HCT116 (cell line): ENCODE measurements around the gene RFTN1. TPM values are rescaled to one million over a fixed set of nuclear protein-coding genes. Genes with fewer than 3 reads are reported as not detected.

Experiments
- ATAC-seq: fragments of 200-7000 bp; cut with Tn5 transposase; 2 replicates; pipeline ENCODE4 v1.9.1; 2020; ENCODE audit warnings: mild to moderate bottlenecking, moderate library complexity
- BruUV-seq: library from RNA; stranded (reverse); fragments of 400-500 nt; replicated peaks from 2 replicates; lab custom pipeline; 2021; lab: Mats Ljungman, UMichigan
- CTCF ChIA-PET: fragments of 300-600 bp; sonication (Branson Sonifier 250); formaldehyde crosslinking; loops from one replicate; lab custom pipeline; 2021; ENCODE audit warnings: antibody characterized with exemption; lab: Charles Lee
- POLR2A ChIA-PET: fragments of 300-600, 350-600 bp; sonication (Branson Sonifier 250); formaldehyde crosslinking; loops from one replicate; lab custom pipeline; 2021; ENCODE audit warnings: antibody characterized with exemption; lab: Charles Lee
- RAD21 ChIA-PET, 2 experiments: fragments of 300-600 bp; sonication (Branson Sonifier 250); formaldehyde crosslinking; loops; one replicate each; lab custom pipeline; 2023; ENCODE audit warnings: low total read pairs in 2 of 2; ENCODE audit not compliant: uncharacterized antibody in 2 of 2, unreplicated experiment in 2 of 2, low non-redundant PET in 1 of 2; lab: Charles Lee
- DNase-seq: peaks from one replicate; pipeline ENCODE4 v3.0.0-alpha.2; 2010; ENCODE audit warnings: low read depth, low spot score
- H2AFZ ChIP-seq: fragments of 200-600 bp; shearing (Covaris generic), sonication (generic); 2 replicates; pipeline ENCODE4 v1.6.1; 2017; ENCODE audit warnings: low read depth, mixed run types, mixed read lengths, antibody characterized with exemption, low read length; ENCODE audit not compliant: poor library complexity, severe bottlenecking
- H3K27ac ChIP-seq: 2 replicates; pipeline ENCODE4 v1.5.1; 2012; ENCODE audit warnings: low read depth, low read length
- H3K27me3 ChIP-seq: fragments of 200-600 bp; sonication (generic); 2 replicates; pipeline ENCODE4 v1.6.1; 2016; ENCODE audit warnings: mixed run types, low read length, mixed read lengths; ENCODE audit not compliant: insufficient read depth
- H3K36me3 ChIP-seq, 2 experiments: fragments of 200-500 bp in 1 of 2; fragments of 200-600 bp in 1 of 2; sonication (Bioruptor generic) in 1 of 2; sonication (generic) in 1 of 2; 2 replicates each; pipeline versions ENCODE4 v1.5.1 to v1.6.1; 2014 to 2016; ENCODE audit warnings: low read length in 2 of 2, inconsistent platforms in 1 of 2, mixed read lengths in 1 of 2, mixed run types in 1 of 2; ENCODE audit not compliant: insufficient read depth in 2 of 2, control insufficient read depth in 1 of 2
- H3K4me1 ChIP-seq, 2 experiments: fragments of 200-600 bp in 1 of 2; sonication (generic) in 1 of 2; 2 replicates each; pipeline versions ENCODE4 v1.5.1 to v1.6.1; 2012 to 2017; ENCODE audit warnings: low read length in 2 of 2, inconsistent platforms in 1 of 2, mild to moderate bottlenecking in 1 of 2, mixed read lengths in 1 of 2, mixed run types in 1 of 2, moderate library complexity in 1 of 2; ENCODE audit not compliant: insufficient read depth in 2 of 2, control insufficient read depth in 1 of 2
- H3K4me2 ChIP-seq: fragments of 200-600 bp; sonication (generic); 2 replicates; pipeline ENCODE4 v1.6.1; 2017; ENCODE audit warnings: mixed run types, low read length, mixed read lengths
- H3K4me3 ChIP-seq, 2 experiments: fragments of 200-600 bp in 1 of 2; sonication (generic) in 1 of 2; replicated peaks in 1 of 2; 2 replicates each; pipeline ENCODE4 v1.5.1; 2011 to 2016; ENCODE audit warnings: low read length in 2 of 2, control low read depth in 1 of 2, low read depth in 1 of 2, mild to moderate bottlenecking in 1 of 2, mixed read lengths in 1 of 2, mixed run types in 1 of 2
- H3K79me2 ChIP-seq: fragments of 200-600 bp; sonication (generic); 2 replicates; pipeline ENCODE4 v1.6.1; 2017; ENCODE audit warnings: mild to moderate bottlenecking, mixed run types, low read length, moderate library complexity, mixed read lengths; ENCODE audit not compliant: insufficient read depth
- H3K9ac ChIP-seq: fragments of 200-600 bp; sonication (generic); 2 replicates; pipeline ENCODE4 v1.6.1; 2016; ENCODE audit warnings: low read length, mixed read lengths
- H3K9me2 ChIP-seq: fragments of 200-600 bp; sonication (generic), shearing (Covaris generic); 2 replicates; pipeline ENCODE4 v1.6.1; 2017; ENCODE audit warnings: mixed run types, mild to moderate bottlenecking, moderate library complexity; ENCODE audit not compliant: insufficient read depth
- H3K9me3 ChIP-seq, 2 experiments: fragments of 200-500 bp in 1 of 2; fragments of 200-600 bp in 1 of 2; sonication (Bioruptor generic) in 1 of 2; sonication (generic) in 1 of 2; 2 replicates each; pipeline ENCODE4 v1.6.1; 2014 to 2017; ENCODE audit warnings: low read length in 2 of 2, mixed read lengths in 2 of 2, inconsistent platforms in 1 of 2, low read depth in 1 of 2, mild to moderate bottlenecking in 1 of 2, mixed run types in 1 of 2, moderate library complexity in 1 of 2; ENCODE audit not compliant: control insufficient read depth in 1 of 2, insufficient read depth in 1 of 2
- H4K20me1 ChIP-seq: fragments of 200-600 bp; sonication (generic), shearing (Covaris generic); 2 replicates; pipeline ENCODE4 v1.6.1; 2017; ENCODE audit warnings: mixed run types, mild to moderate bottlenecking, moderate library complexity; ENCODE audit not compliant: insufficient read depth
- CEBPB ChIP-seq: IDR thresholded peaks from 2 replicates; pipeline ENCODE4 v1.6.1; 2012; ENCODE audit warnings: low read depth
- EGR1 ChIP-seq: IDR thresholded peaks from 2 replicates; pipeline ENCODE4 v1.6.1; 2012; ENCODE audit warnings: low read depth
- EZH2 ChIP-seq: fragments of 200-600 bp; sonication (generic); IDR thresholded peaks from 2 replicates; pipeline ENCODE4 v1.6.1; 2017; ENCODE audit warnings: antibody characterized with exemption, mixed run types
- FOSL1 ChIP-seq: IDR thresholded peaks from 2 replicates; pipeline ENCODE4 v1.6.1; 2012; ENCODE audit warnings: low read depth
- RAD21 ChIP-seq: IDR thresholded peaks from 2 replicates; pipeline ENCODE4 v1.6.1; 2012; ENCODE audit warnings: low read depth, mild to moderate bottlenecking
- REST ChIP-seq: IDR thresholded peaks from 2 replicates; pipeline ENCODE4 v1.6.1; 2012; ENCODE audit warnings: low read depth
- SIN3A ChIP-seq: IDR thresholded peaks from 2 replicates; pipeline ENCODE4 v1.6.1; 2012; ENCODE audit warnings: low read depth
- TCF7L2 ChIP-seq: IDR thresholded peaks from 2 replicates; pipeline ENCODE4 v1.7.0; 2011; ENCODE audit warnings: borderline replicate concordance, inconsistent platforms; ENCODE audit not compliant: insufficient read depth, insufficient read length; ENCODE audit errors: extremely low read depth
- ZNF274 ChIP-seq: fragments of 200-500 bp; sonication (Bioruptor generic); IDR thresholded peaks from 2 replicates; pipeline ENCODE4 v1.6.1; 2014; ENCODE audit warnings: mild to moderate bottlenecking, low read depth, low read length, inconsistent platforms
- intact Hi-C: fragments of 100-400 bp; cut with micrococcal nuclease; formaldehyde crosslinking; loops from 2 replicates; pipeline ENCODE4 v1.10.0; 2022
- total RNA-seq: library from RNA; stranded (reverse); gene quantifications from one replicate; pipeline ENCODE4 v1.2.1, GENCODE V29; 2021; ENCODE audit not compliant: unreplicated experiment

Gene RFTN1
- total RNA-seq, 1 experiment from 2014 or later = 3.9 TPM

GRCh38 chr3:16494814-16495431, 18.6 kb downstream of the RFTN1 start:
- CTCF ChIA-PET = no interaction called here

More at GRCh38 chr3:16494814-16495431, 18.6 kb downstream of the RFTN1 start:
- Histone ChIP-seq H3K9ac (no peak overlapping the region), H4K20me1 (no peaks in the 10 kb centered on the region), H3K79me2 (no peaks in the 10 kb centered on the region), H3K4me1 (no peaks in the 10 kb centered on the region), H3K27me3 (no peaks in the 10 kb centered on the region), H3K4me3 (no peak overlapping the region), H3K9me3 (no peaks in the 10 kb centered on the region), H3K9me2 (no peaks in the 10 kb centered on the region), H3K4me2 (no peak overlapping the region), H2AFZ (no peak overlapping the region), H3K36me3 (no peaks in the 10 kb centered on the region), H3K27ac (no peak overlapping the region)
- ATAC-seq (no peak), DNase-seq (no peak)
- intact Hi-C loops = no loop called here
- TF ChIP-seq EGR1 (no peak), REST (no peak), ZNF274 (no peak), CEBPB (no peak), FOSL1 (no peak), TCF7L2 (no peak), EZH2 (no peak), RAD21 (no peak), SIN3A (no peak)
- no TSS peak for BruUV-seq
- RAD21 ChIA-PET = no interaction called here
- POLR2A ChIA-PET = no interaction called here
